WTC11 (cell line): ENCODE results near the gene TRIM44. TPM values are rescaled to one million over a fixed set of nuclear protein-coding genes. Genes with fewer than 3 reads are reported as not detected.

ENCODE experiments used
- ATAC-seq: fragments of 200-7000 bp; cut with Tn5 transposase; 2 replicates; pipeline ENCODE4 v1.10.0; 2021; ENCODE audit warnings: mild to moderate bottlenecking, moderate library complexity
- CTCF ChIA-PET: fragments of 300-600 bp; sonication (Branson Sonifier 250); formaldehyde crosslinking; loops from one replicate; lab custom pipeline; 2021; ENCODE audit warnings: antibody characterized with exemption; lab: Charles Lee
- POLR2A ChIA-PET: fragments of 350-600 bp; sonication (Branson Sonifier 250); formaldehyde crosslinking; loops from one replicate; lab custom pipeline; 2021; ENCODE audit warnings: antibody characterized with exemption; lab: Charles Lee
- DNase-seq: peaks from one replicate; pipeline ENCODE4 v3.0.0; 2021; ENCODE audit warnings: low spot score
- H3K27ac Mint-ChIP-seq: 2 replicates; pipeline ENCODE4 v1.8.0; 2021; ENCODE audit warnings: mixed read lengths
- H3K27me3 Mint-ChIP-seq: 2 replicates; pipeline ENCODE4 v1.8.0; 2021; ENCODE audit warnings: low read depth, mild to moderate bottlenecking, moderate library complexity, mixed read lengths
- H3K36me3 Mint-ChIP-seq: 2 replicates; pipeline ENCODE4 v1.8.0; 2021; ENCODE audit warnings: mixed read lengths
- H3K4me1 Mint-ChIP-seq: 2 replicates; pipeline ENCODE4 v1.8.0; 2022; ENCODE audit warnings: mixed read lengths
- H3K4me3 Mint-ChIP-seq: 2 replicates; pipeline ENCODE4 v1.8.0; 2021; ENCODE audit warnings: mild to moderate bottlenecking, moderate library complexity, mixed read lengths
- H3K9me3 Mint-ChIP-seq: 2 replicates; pipeline ENCODE4 v1.8.0; 2021; ENCODE audit warnings: mixed read lengths
- ATF1 ChIP-seq: sonication (generic); formaldehyde crosslinking; IDR thresholded peaks from 2 replicates; pipeline ENCODE4 v1.8.1; 2023; ENCODE audit warnings: mild to moderate bottlenecking, moderate library complexity, missing genetic modification reagents
- FOXJ3 ChIP-seq: sonication (generic); formaldehyde crosslinking; IDR thresholded peaks from 2 replicates; pipeline ENCODE4 v1.9.0; 2021; ENCODE audit warnings: missing genetic modification reagents, mild to moderate bottlenecking, borderline replicate concordance
- FOXP1 ChIP-seq: sonication (generic); formaldehyde crosslinking; IDR thresholded peaks from 2 replicates; pipeline ENCODE4 v1.8.0; 2022; ENCODE audit warnings: missing genetic modification reagents, mild to moderate bottlenecking, moderate library complexity, borderline replicate concordance
- GTF2I ChIP-seq: fragments of 250-450 bp; sonication (Bioruptor Pico); conservative IDR thresholded peaks from 2 replicates; pipeline ENCODE4 v1.4.0; 2021; ENCODE audit warnings: mild to moderate bottlenecking
- IRF1 ChIP-seq: sonication (generic); formaldehyde crosslinking; IDR thresholded peaks from 2 replicates; pipeline ENCODE4 v1.8.0; 2023; ENCODE audit warnings: missing genetic modification reagents
- JUN ChIP-seq: sonication (generic); formaldehyde crosslinking; IDR thresholded peaks from 2 replicates; pipeline ENCODE4 v1.8.0; 2023; ENCODE audit warnings: mild to moderate bottlenecking, missing genetic modification reagents
- MXD4 ChIP-seq: fragments of 250-450 bp; sonication (Bioruptor Pico); IDR thresholded peaks from 2 replicates; pipeline ENCODE4 v1.8.0; 2021; ENCODE audit warnings: mild to moderate bottlenecking, moderate library complexity, borderline replicate concordance
- NFYB ChIP-seq: sonication (generic); formaldehyde crosslinking; conservative IDR thresholded peaks from 2 replicates; pipeline ENCODE4 v1.8.0; 2022; ENCODE audit warnings: low read depth, missing genetic modification reagents
- NR1H2 ChIP-seq: sonication (generic); formaldehyde crosslinking; IDR thresholded peaks from 2 replicates; pipeline ENCODE4 v1.9.0; 2021; ENCODE audit warnings: mild to moderate bottlenecking, moderate library complexity, missing genetic modification reagents
- NR3C1 ChIP-seq: sonication (generic); formaldehyde crosslinking; conservative IDR thresholded peaks from 2 replicates; pipeline ENCODE4 v1.8.1; 2023; ENCODE audit warnings: low read depth, mild to moderate bottlenecking, missing genetic modification reagents
- OVOL2 ChIP-seq: fragments of 250-450 bp; sonication (Bioruptor Pico); IDR thresholded peaks from 2 replicates; pipeline ENCODE4 v1.9.0; 2021; ENCODE audit warnings: mild to moderate bottlenecking, borderline replicate concordance
- PREB ChIP-seq: sonication (generic); formaldehyde crosslinking; IDR thresholded peaks from 2 replicates; pipeline ENCODE4 v1.8.1; 2022; ENCODE audit warnings: mild to moderate bottlenecking, missing genetic modification reagents, moderate library complexity, borderline replicate concordance
- SMAD3 ChIP-seq: sonication (generic); formaldehyde crosslinking; IDR thresholded peaks from 2 replicates; pipeline ENCODE4 v1.8.0; 2022; ENCODE audit warnings: missing genetic modification reagents, mild to moderate bottlenecking, borderline replicate concordance
- TP53 ChIP-seq: sonication (generic); formaldehyde crosslinking; IDR thresholded peaks from 2 replicates; pipeline ENCODE4 v1.8.1; 2023; ENCODE audit warnings: mild to moderate bottlenecking, missing genetic modification reagents
- USF1 ChIP-seq: sonication (generic); formaldehyde crosslinking; IDR thresholded peaks from 2 replicates; pipeline ENCODE4 v1.8.0; 2022; ENCODE audit warnings: mild to moderate bottlenecking, missing genetic modification reagents
- ZNF232 ChIP-seq: sonication (generic); formaldehyde crosslinking; IDR thresholded peaks from 2 replicates; pipeline ENCODE4 v1.8.0; 2022; ENCODE audit warnings: mild to moderate bottlenecking, missing genetic modification reagents
- ZNF396 ChIP-seq: fragments of 250-450 bp; sonication (Bioruptor Pico); IDR thresholded peaks from 2 replicates; pipeline ENCODE4 v1.8.0; 2021; ENCODE audit warnings: mild to moderate bottlenecking, moderate library complexity, borderline replicate concordance
- ZNF416 ChIP-seq: fragments of 250-450 bp; sonication (Bioruptor Pico); IDR thresholded peaks from 2 replicates; pipeline ENCODE4 v1.9.0; 2021; ENCODE audit warnings: mild to moderate bottlenecking, inconsistent platforms
- ZSCAN18 ChIP-seq: fragments of 250-450 bp; sonication (Bioruptor Pico); IDR thresholded peaks from 2 replicates; pipeline ENCODE4 v2.1.2; 2022; ENCODE audit warnings: mild to moderate bottlenecking, moderate library complexity
- total RNA-seq: library from RNA; stranded (reverse); gene quantifications from 3 replicates; pipeline ENCODE4 v1.2.3, GENCODE V29; 2021

TRIM44 gene
- total RNA-seq, 1 experiment from 2014 or later = 27.4 TPM

- no peak for ATAC-seq
- CTCF ChIA-PET = no interaction called here
- TF ChIP-seq NR1H2 (CRISPR knock-in tag) = no peak
- no peak for TF ChIP-seq ZSCAN18
- no peak for TF ChIP-seq ATF1 (CRISPR knock-in tag)
- no peak for TF ChIP-seq USF1 (CRISPR knock-in tag)
- no peak for TF ChIP-seq JUN (CRISPR knock-in tag)
- TF ChIP-seq ZNF416 (CRISPR knock-in tag) = no peak
- TF ChIP-seq PREB (CRISPR knock-in tag) = no peak
- TF ChIP-seq ZNF232 = no peak
- TF ChIP-seq GTF2I (CRISPR knock-in tag) = no peak
- no peak for TF ChIP-seq NR3C1
- no peak for TF ChIP-seq NFYB
- no peak for TF ChIP-seq TP53
- no peak for TF ChIP-seq MXD4
Measured at GRCh38 chr11:35783809-35784208, 121.2 kb downstream of the TRIM44 start.

GRCh38 chr11:35784699-35785098 lies 122.1 kb downstream of the TRIM44 start:
- H3K4me3 Mint-ChIP-seq = no peak overlapping the region
- ATAC-seq = no peak
- H3K36me3 Mint-ChIP-seq = 0 out of 2 replicates have a peak, but pooled peaks cover under 1% of the 10 kb centered on the region
- DNase-seq = no peak
- POLR2A ChIA-PET = no interaction called here
- H3K4me1 Mint-ChIP-seq = peaks cover 15% of the 10 kb centered on the region
- peaks cover under 1% of the 10 kb centered on the region; the same call in 1 of the 2 replicates for H3K9me3 Mint-ChIP-seq
- no peaks in the 10 kb centered on the region; the same call in 1 of the 2 replicates for H3K27me3 Mint-ChIP-seq
- no peak overlapping the region for H3K27ac Mint-ChIP-seq
- CTCF ChIA-PET = interaction anchor here (1.1 kb wide), 1 partner anchor 37 kb away, joined by 8 read pairs; no protein-coding TSS in a partner anchor
- no peak for TF ChIP-seq GTF2I (CRISPR knock-in tag)
- no peak for TF ChIP-seq TP53
- no peak for TF ChIP-seq IRF1 (CRISPR knock-in tag)
- no peak for TF ChIP-seq OVOL2 (CRISPR knock-in tag)
- no peak for TF ChIP-seq FOXP1
- TF ChIP-seq FOXJ3 (CRISPR knock-in tag) = no peak

More at GRCh38 chr11:35783809-35784208, 121.2 kb downstream of the TRIM44 start:
- H3K27ac Mint-ChIP-seq = no peak overlapping the region
- peaks cover 7% of the 10 kb centered on the region for H3K36me3 Mint-ChIP-seq
- H3K4me3 Mint-ChIP-seq = no peak overlapping the region
- H3K4me1 Mint-ChIP-seq = peaks cover 15% of the 10 kb centered on the region
- peaks cover 9% of the 10 kb centered on the region for H3K9me3 Mint-ChIP-seq
- no peaks in the 10 kb centered on the region; the same call in 1 of the 2 replicates for H3K27me3 Mint-ChIP-seq
- POLR2A ChIA-PET = no interaction called here
- no peak for DNase-seq

- H3K4me1 Mint-ChIP-seq = peaks cover 15% of the 10 kb centered on the region
- no peaks in the 10 kb centered on the region; the same call in 1 of the 2 replicates for H3K27me3 Mint-ChIP-seq
- ChIA-PET CTCF (interaction anchor here (1.1 to 1.4 kb wide), 2 partner anchors 36 to 474 kb away, joined by 4 to 8 read pairs; no protein-coding TSS in a partner anchor), POLR2A (no interaction called here)
- H3K27ac Mint-ChIP-seq = no peak overlapping the region
- no peak for DNase-seq
- no peaks in the 10 kb centered on the region for H3K36me3 Mint-ChIP-seq
- no peak overlapping the region for H3K4me3 Mint-ChIP-seq
- TF ChIP-seq SMAD3 (CRISPR knock-in tag) (no peak), ZNF396 (CRISPR knock-in tag) (no peak)
- no peaks in the 10 kb centered on the region for H3K9me3 Mint-ChIP-seq
- ATAC-seq = no peak
Measured at GRCh38 chr11:35785287-35786167, 123.0 kb downstream of the TRIM44 start.
